HG03108 (cell line): ENCODE data around the gene WIPF3.
"Not testable (repeated sequence)": the region's sequence is repeated elsewhere in the genome, so short reads cannot be mapped to it uniquely, and the experiment has no call there.

Experiments used
- ATAC-seq: cut with Tn5 transposase; IDR thresholded peaks from one replicate; pipeline ENCODE4 v1.9.1; 2021; ENCODE audit warnings: moderate library complexity; ENCODE audit not compliant: unreplicated experiment

Gene WIPF3

DNA sequence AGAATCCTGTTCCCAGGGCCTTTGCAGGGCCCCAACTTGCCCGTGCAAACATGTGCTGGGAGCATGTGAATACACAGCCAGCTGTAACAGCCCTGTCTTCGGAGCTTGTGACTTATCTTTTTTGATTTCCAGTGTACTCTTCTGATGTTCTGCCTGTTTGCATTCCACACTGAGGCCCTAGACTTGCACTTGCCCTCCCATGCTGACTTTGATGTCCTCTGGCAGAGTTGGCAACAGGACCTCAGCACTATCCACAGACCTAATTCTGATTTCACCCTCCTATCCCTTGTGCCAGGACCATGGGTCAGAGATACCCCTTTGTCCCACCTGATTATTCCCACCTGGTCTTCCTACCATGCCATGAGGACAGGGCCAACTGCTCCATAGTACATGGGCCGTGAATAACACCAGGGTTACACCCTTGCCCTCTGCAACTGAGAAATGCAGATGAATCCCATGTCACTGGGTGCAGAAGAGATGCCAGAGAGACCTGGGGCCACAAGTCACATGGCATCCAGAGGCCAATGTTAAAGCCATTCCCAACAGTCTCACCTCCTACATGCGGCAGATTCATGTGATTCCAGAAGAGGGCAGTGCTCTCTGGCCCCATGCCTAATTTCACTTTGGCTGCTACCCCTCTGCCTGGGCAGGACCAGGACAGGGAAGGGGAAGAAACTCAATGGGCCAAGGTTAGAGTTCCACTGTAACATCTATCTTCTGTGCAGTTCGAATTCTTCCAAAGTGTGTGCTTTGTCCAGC is 140.3 kb downstream of the WIPF3 start:
- ATAC-seq = no peak

DNA sequence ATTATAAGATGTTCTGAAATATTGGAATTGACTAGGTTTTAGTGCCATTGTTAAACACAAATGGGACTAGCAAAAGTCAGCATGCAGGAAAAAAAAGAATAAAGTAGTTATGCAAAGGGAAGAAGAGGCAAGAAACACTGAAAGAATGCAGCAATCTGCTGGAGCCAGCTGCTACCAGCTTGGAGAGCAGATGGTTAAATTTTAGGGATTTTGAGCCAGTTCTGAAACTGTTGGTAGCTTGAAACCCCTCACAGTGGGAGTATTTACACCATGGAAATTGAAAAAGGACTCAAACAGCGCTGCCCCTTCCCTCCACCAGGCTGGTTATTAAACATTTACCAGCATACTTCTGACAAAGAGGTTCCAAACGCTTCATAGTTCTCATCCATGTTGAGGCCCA is 142.3 kb downstream of the WIPF3 start:
- ATAC-seq = no peak

DNA sequence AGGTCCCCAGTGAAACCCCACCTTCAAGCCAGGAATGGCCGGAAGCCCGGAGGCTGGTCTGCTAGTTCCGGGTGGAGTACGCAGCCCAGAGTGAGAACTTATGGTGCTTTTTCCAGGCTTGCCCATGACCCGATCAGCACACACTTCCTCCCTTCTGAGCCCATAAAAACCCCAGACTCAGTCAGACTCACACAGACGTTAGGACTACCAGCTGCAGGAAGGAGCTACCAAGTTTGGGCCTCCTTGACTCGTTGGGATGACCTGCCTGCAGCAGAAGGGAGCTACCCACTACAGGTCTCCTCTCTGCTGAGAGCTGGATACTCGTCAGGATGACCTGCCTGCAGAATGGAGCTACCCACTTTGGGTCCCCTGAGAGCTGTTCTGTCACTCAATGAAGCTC is 144.2 kb downstream of the WIPF3 start:
- no peak for ATAC-seq

DNA sequence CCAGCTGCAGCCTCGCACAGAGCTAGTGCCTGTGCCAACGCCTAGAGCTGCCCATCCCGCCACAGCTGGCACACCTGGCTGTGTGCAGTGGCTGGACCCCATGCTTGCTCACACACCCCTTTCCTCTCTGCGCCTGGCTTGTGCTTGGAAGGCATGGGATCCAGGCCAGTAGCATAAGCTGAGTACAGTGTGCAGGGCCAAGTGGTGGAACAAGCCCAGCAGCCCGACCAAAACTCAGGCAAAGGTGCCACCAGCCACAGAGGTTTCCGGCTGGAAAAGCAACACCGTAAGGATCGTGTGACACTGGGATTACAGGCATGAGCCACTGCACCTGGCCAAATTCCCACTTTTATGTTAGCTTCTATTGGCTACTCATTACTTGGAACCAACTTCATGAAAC is 144.9 kb downstream of the WIPF3 start:
- no peak for ATAC-seq

DNA sequence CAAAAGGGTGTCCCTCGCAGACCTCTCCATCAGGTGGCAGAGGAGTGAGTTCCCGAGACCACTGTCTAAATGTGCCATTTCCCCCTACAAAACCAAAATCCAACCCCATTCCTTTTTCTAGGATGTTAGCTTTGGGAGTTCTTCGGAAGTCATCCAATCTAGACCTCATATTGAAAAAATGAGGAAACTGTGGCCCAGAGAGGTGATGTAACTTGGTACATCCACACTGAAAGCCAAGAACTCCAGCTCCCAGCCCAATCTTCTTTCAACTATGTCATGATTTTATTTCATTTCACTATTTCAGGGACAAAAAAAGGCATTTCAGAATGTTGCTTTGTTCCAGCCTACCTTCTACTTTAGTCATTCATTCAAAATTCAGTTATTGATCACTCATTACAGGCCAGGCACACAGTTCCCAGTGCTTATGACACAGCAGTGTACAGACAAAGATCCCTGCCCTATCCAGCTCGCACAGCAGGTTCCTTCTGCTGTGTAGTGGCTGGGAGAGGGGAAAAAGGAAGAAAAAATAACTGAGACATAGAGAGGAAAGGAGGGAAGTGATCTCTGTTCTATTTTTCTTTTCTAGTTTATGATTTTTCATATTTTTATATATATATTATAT is 147.5 kb downstream of the WIPF3 start:
- no peak for ATAC-seq

DNA sequence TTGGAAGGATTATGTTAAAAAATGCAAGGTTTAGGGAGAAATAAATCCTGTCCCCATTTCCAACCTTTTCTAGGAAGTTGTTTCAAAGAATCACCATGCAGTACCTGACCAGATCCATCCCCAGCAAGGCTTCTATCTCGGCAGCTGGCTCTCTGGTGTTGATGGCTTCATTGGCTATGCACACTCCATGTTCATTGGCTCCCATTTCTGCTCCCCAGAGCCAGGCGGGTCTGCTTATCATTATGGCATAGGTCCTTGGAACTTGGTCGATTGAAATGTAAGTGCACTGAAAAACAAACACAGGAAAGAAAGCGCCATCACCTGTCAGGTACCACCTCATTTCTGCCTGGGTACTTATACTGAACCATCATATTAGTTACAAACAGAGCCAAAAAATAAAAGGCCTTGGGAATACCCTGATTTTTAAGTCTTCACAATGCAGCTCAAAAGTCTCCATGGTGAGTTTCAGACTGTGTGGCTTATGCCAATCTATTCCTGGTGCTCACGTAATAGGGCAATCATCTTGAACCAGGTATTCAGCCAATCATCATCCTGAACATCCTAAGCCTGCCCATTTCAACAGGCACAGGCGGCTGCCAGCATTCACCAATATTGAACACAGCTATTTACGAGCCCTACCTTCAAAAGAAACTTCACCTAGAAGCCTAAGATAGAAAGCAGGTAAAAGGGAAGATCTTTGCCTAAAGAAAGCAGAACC is 148.9 kb downstream of the WIPF3 start:
- ATAC-seq = no peak

DNA sequence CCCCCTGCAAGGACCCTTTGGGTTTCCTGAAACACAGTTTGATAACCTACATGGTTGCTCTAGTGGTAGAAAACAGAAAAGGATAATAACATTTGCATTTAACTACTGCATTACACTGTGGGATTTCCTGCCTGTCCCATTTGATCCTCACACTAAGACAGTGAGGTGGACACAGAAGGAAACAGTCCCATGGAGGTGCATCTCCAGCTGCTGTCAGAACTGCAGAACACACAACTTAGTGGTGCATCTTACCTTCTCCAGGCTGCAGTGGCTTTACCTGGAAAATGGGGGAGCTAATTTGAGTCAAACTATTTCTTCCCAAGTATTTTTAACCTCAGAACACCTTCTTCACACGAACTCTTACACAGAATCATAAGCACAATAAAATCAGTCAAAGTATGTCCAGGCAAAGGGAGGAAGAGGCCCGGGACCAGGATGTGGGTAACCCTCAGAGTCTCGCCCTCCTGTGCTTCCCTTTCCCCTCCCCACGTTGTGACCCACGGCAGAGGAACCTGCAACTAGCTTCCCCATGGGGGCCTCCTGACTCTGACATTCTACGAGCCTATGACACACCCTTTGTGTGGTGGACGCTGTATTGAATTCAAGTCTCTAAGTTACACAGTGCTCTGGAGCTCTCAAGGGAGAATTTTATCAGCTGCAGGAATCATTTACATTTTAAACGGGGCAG is 149.6 kb downstream of the WIPF3 start:
- ATAC-seq = peak; percentile 70

DNA sequence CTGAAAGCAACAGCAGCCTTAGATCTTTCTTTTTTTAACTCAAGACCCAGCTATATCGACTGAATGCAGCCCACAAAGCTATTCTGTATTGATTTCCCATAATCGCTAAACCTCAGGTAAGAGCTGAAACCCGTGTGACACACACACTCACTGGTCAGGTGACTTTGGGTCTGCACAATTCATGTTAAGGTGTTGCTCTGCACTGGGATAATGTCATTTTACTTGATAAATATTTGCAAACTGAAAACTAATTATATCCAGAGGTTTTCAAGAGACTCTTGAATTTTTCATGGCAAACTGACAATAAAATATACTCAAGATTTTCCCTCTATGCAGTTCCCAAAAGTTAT is 150.2 kb downstream of the WIPF3 start:
- peak; percentile 23 for ATAC-seq

DNA sequence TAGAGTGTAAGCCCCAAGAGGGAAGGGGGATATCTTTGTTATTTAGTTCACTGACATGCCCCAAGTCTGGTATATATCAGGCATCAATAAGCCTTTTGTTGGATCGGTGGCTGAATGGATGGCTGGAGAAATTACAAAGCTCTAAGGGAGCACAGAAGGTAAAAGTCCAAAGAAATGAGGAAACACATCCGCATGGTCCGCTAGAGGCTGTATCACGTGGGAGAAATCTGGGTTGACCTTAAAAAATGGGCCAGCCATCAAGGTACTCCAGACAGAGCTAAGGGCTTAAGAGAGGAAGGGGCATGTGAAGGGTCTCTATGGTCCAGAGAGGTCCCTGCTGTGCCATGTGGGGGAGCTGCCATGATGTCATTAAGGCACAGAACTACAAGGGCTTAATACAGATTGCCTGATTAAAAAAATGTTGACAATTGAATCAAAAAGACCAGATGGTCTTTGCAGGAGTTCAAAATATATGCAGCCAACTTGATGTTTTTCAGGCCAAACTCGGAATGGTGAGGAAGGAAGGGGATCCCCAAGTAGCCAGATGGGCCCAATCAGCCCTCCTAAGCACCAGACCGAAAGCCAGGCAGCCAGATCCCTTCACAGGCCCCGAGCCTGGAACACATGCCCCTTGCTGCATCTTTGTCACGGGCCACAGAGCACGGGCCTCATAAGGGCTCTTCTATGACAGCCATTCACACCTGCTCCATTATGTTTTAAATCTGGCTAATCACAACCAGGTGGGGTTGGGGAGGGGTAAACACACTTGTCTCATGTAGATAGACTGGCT is 151.4 kb downstream of the WIPF3 start:
- ATAC-seq = no peak

DNA sequence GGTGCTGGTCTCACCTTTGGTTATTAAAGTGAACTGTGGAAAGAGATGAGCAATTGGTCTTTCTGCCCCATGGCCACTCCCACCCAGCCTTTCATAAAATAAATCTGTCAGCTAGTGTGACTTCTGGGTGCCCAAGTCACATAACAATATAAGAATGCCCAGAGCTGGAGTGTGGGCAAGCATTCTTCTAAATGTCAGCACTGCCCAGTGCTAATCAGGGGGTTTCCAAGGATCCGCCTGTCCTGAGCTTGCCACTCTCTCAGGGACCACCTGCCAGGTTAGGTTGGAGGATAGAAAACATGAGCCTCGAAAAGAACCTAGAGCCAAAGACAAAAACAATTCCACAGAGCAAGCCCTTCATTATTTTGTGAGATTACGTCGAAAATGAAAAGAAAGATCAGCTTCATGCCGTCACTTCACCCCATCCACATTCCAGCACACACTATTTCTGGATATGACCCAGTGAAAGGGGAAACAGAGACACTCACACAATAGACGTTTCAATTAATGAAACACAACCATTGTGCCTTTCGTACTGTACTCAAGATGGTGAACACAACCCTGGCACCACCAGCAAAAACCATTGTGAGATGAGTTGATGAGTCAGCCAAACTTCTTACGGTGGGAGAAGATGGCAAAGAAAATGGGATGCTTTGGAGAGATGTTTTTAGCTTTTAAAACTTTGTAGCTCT is 152.5 kb downstream of the WIPF3 start:
- ATAC-seq = no peak

DNA sequence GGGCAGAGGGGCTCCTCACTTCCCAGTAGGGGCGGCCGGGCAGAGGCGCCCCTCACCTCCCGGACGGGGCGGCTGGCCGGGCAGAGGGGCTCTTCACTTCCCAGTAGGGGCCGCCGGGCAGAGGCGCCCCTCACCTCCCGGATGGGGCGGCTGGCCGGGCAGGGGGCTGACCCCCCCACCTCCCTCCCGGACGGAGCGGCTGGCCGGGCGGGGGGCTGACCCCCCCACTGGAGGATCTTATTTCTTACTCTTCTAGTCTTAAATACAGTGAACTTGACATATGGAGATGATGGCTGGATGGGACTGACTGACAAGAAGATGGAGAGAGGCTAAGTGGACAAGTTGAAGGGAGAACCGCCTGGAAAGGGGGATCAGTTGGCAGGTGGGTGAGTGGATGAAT is 155.3 kb downstream of the WIPF3 start:
- not testable (repeated sequence) for ATAC-seq

DNA sequence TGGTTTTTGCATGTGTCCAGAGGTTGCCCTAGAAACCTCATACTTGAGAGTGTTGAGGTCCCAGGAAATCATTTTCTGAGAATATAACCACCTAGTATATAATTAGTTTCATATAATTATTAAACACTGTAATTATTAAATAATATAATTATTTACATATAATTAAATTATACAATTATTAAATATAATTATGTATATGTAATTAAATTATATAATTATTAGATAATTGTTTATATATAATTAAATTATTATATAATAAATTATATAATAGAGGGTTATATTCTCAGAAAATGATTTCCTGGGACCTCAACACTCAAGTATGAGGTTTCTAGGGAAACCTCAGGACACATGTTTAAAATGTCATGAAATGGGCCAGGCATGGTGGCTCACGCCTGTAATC is 155.7 kb downstream of the WIPF3 start:
- no peak for ATAC-seq

DNA sequence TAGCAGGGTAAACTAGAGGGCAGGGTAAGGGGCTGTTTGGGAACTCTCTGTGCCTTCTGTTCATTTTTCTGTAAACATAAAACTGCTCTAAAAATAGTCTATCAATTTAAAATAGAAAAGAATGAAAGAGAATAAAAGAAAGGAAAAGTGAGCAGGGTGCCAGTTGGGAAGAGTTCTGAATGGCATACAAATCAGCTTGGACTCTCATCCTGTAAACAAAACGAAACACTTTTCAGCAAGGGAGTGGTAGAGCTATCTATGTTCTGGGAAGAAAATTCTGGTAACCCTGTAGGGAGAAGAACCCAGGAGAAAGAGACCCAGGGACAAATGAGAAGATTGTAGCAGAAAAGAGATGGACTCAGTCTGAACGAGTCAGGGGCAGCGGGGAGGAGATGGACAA is 158.7 kb downstream of the WIPF3 start:
- no peak for ATAC-seq
